GM06990 (cell line): ENCODE measurements around the gene CDHR2.
A peak's percentile ranks its signal among the peaks of the same experiment; 100 is the strongest.

ENCODE experiments used
- DNase-seq: peaks from one replicate; pipeline ENCODE4 v3.0.0-alpha.2; 2011; ENCODE audit not compliant: insufficient read length; ENCODE audit errors: extremely low read depth
- H3K27me3 ChIP-seq: replicated peaks from 2 replicates; pipeline ENCODE4 v1.6.0; 2011; ENCODE audit warnings: low read length; ENCODE audit not compliant: control insufficient read depth, insufficient read depth
- H3K36me3 ChIP-seq: 2 replicates; pipeline ENCODE4 v1.5.1; 2011; ENCODE audit warnings: low read length; ENCODE audit not compliant: control insufficient read depth, insufficient read depth
- H3K4me3 ChIP-seq: replicated peaks from 2 replicates; pipeline ENCODE4 v1.5.1; 2011; ENCODE audit warnings: low read depth, mild to moderate bottlenecking, control low read depth, low read length
- TF ChIP-seq, protein P1 (sequence below): IDR thresholded peaks from 2 replicates; pipeline ENCODE4 v1.5.1; 2011; ENCODE audit warnings: low read length, control low read depth, mild to moderate bottlenecking, inconsistent platforms; ENCODE audit not compliant: insufficient read depth, poor library complexity, severe bottlenecking

The CDHR2 gene

DNA sequence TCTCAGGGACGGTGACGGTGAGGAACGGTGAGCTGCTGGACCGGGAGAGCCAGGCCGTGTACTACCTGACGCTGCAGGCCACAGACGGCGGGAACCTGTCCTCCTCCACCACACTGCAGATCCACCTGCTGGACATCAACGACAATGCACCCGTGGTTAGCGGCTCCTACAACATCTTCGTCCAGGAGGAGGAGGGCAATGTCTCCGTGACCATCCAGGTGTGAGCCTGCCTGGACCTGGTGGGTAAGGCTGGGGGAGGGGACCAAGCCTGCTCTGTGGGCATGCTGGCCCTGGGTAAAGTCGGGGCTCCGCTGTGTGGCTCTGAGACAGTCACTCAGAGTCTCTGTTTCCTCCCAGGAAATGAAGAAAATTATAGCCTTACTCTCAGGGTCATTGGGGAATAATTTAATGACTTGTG is 29.3 kb downstream of the CDHR2 start:
- DNase-seq: no peak
- H3K4me3 ChIP-seq: no peak overlapping the region

DNA sequence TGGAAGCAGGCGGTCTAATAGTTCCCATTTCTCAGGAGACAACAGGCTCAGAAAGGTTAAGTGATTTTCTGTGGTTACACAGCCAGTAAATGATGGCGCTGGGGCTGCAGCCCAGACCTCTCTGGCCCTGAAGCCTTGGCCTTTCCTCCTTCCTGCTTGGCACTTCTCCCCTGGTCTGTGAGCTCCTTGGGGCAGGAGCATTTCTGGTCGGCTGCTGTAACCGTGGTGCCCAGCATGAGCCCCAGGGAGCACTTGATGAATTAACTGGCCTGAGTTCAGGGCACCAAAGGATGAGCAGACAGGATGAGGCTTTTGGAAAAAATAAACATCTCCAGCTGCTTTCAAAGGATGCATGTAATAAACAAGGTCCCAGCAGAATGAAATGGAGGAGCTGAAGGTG is 30.2 kb downstream of the CDHR2 start:
- DNase-seq: no peak
- Histone ChIP-seq H3K4me3 (no peak overlapping the region), H3K27me3 (no peaks in the 10 kb centered on the region), H3K36me3 (no peaks in the 10 kb centered on the region)
- TF ChIP-seq, protein P1, sequence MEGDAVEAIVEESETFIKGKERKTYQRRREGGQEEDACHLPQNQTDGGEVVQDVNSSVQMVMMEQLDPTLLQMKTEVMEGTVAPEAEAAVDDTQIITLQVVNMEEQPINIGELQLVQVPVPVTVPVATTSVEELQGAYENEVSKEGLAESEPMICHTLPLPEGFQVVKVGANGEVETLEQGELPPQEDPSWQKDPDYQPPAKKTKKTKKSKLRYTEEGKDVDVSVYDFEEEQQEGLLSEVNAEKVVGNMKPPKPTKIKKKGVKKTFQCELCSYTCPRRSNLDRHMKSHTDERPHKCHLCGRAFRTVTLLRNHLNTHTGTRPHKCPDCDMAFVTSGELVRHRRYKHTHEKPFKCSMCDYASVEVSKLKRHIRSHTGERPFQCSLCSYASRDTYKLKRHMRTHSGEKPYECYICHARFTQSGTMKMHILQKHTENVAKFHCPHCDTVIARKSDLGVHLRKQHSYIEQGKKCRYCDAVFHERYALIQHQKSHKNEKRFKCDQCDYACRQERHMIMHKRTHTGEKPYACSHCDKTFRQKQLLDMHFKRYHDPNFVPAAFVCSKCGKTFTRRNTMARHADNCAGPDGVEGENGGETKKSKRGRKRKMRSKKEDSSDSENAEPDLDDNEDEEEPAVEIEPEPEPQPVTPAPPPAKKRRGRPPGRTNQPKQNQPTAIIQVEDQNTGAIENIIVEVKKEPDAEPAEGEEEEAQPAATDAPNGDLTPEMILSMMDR: no peak

More for the DNA sequence above, 29.3 kb downstream of the CDHR2 start:
- Histone ChIP-seq H3K36me3 (no peaks in the 10 kb centered on the region), H3K27me3 (no peaks in the 10 kb centered on the region)
- TF ChIP-seq, protein P1: peak; percentile 60

DNA sequence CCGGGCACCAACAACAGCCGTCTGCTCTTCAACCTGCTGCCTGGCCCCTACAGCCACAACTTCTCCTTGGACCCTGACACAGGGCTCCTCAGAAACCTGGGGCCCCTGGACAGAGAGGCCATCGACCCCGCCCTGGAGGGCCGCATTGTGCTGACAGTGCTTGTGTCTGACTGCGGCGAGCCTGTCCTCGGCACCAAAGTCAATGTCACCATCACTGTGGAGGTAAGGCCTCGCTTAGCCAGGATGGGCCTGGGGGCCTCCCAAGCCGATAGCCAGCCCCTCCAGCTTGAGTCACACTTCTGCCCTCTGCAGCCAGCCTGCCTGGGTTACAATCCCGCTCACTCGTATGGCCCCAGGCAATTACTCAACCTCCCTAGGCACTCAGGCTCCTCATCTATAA is 32.2 kb downstream of the CDHR2 start:
- TF ChIP-seq, protein P1: no peak
- Histone ChIP-seq H3K27me3 (no peaks in the 10 kb centered on the region), H3K4me3 (no peak overlapping the region), H3K36me3 (no peaks in the 10 kb centered on the region)
- no peak for DNase-seq

GRCh38 chr5:176583076-176583475 is 33.9 kb downstream of the CDHR2 start:
- no peaks in the 10 kb centered on the region for H3K36me3 ChIP-seq
- TF ChIP-seq, protein P1: no peak
- no peak overlapping the region for H3K4me3 ChIP-seq
- H3K27me3 ChIP-seq: no peaks in the 10 kb centered on the region
- no peak for DNase-seq

- H3K27me3 ChIP-seq: no peaks in the 10 kb centered on the region
- TF ChIP-seq, protein P1: no peak
- no peak for DNase-seq
Observed at GRCh38 chr5:176587398-176587797, 38.3 kb downstream of the CDHR2 start.

GRCh38 chr5:176588297-176588696 is 39.2 kb downstream of the CDHR2 start:
- no peaks in the 10 kb centered on the region for H3K27me3 ChIP-seq
- no peak overlapping the region for H3K4me3 ChIP-seq
- no peak for DNase-seq
- no peaks in the 10 kb centered on the region for H3K36me3 ChIP-seq
- TF ChIP-seq, protein P1: no peak

More at GRCh38 chr5:176587398-176587797, 38.3 kb downstream of the CDHR2 start:
- no peak overlapping the region for H3K4me3 ChIP-seq
- H3K36me3 ChIP-seq: no peaks in the 10 kb centered on the region
